Epithelial cell of esophagus (primary cell): ENCODE results near the gene SLC35A5.

Experiments
- DNase-seq: peaks from one replicate; pipeline ENCODE4 v3.0.0; 2010; ENCODE audit warnings: low read depth
- H3K4me3 ChIP-seq: 2 replicates; pipeline ENCODE4 v1.5.1; 2011; ENCODE audit warnings: mild to moderate bottlenecking, low read length, control low read depth
- CTCF ChIP-seq: IDR thresholded peaks from 2 replicates; pipeline ENCODE4 v1.5.1; 2011; ENCODE audit warnings: low read depth, mild to moderate bottlenecking, low read length, control low read depth, inconsistent platforms; ENCODE audit not compliant: insufficient read depth; ENCODE audit errors: missing control alignments

SLC35A5 gene

DNA sequence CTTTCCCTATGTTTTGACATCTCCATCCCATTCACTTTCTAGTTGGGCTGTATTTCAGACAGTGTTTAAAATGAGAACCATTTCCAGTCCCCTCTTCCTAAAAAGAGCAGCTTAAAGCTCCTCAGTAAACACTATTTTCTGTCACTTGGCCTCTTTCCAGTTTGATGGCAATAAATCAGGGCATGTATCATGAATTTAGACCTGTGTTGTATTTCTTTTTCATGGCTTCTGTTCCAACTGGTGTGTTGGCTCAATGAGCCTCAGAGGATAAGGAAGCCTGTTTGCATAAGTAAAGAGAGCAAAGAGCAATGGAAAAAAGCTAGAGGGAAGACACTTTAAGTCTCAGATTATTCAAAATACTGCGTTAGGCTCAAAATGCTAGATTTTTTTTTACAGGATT lies 71.9 kb downstream of the SLC35A5 start:
- no peak for TF ChIP-seq CTCF
- DNase-seq = no peak
- H3K4me3 ChIP-seq = no peak overlapping the region

DNA sequence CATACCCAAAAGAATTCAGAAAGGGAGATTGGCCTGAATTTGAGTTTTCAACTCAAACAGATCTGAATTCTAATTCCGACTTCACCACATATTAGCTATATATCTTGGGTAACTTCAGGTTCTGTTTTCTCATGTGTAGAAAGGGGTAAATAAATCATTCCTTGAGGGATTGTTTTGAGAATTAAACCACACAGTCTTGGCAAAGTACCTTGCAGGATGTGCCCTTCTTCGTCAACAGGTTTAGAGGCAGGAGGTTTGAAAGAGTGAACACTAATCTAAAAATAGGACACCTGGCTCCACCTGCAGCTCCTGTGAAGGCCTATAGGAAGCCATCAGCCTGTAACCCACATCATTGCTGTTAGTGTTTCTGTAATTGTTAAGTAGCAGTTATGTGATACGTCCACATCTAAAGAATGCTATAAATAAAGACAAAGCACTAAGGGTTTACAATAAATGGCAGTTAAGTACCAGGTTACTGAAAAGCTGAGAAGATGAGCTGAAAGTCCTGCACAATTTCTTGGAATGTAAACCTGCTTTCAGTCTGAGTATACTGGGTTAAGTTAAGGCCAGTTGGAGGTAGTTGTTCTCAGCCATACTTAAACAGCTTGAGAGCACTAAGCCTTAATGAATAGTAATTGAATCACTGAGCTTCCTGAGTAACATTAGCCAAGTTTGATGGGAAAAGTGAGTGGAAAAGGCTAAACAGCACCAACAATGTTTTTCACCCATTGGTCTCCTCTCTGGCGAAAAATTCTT lies 73.1 kb downstream of the SLC35A5 start:
- H3K4me3 ChIP-seq = no peak overlapping the region
- no peak for DNase-seq
- TF ChIP-seq CTCF = no peak
